Spleen (tissue), 7 donors: ENCODE results near the gene OCLN.

ENCODE experiments used
- CTCF ChIP-seq, 11 experiments: fragments of 200-600 bp in 7 of 11; fragments of 450-650 bp in 4 of 11; sonication (generic) in 4 of 11; IDR thresholded peaks in 8 of 11; conservative IDR thresholded peaks in 3 of 11; 1 replicate in 7 of 11; 2 replicates in 4 of 11; pipeline versions ENCODE4 v1.4.0 to v1.8.0; 2016 to 2021; ENCODE audit warnings: antibody characterized with exemption in 11 of 11, inconsistent platforms in 4 of 11, mild to moderate bottlenecking in 1 of 11
- POLR2A ChIP-seq, 3 donors: fragments of 450-650 bp; IDR thresholded peaks; one replicate each; pipeline ENCODE4 v1.5.1; 2017; ENCODE audit warnings: antibody characterized with exemption in 3 of 3, mild to moderate bottlenecking in 1 of 3
- POLR2AphosphoS5 ChIP-seq, 3 donors: sonication (generic); formaldehyde crosslinking; IDR thresholded peaks; one replicate each; pipeline ENCODE4 v1.5.1; 2017; ENCODE audit warnings: antibody characterized with exemption in 3 of 3
- donor health status: DM: no; HTN: no; CAD: no; lungs with moderate emphysema.
- donor health status: DM: no; HTN: no; CAD: no.
- donor health status: DM: no; HTN: no; CAD: no.

DNA sequence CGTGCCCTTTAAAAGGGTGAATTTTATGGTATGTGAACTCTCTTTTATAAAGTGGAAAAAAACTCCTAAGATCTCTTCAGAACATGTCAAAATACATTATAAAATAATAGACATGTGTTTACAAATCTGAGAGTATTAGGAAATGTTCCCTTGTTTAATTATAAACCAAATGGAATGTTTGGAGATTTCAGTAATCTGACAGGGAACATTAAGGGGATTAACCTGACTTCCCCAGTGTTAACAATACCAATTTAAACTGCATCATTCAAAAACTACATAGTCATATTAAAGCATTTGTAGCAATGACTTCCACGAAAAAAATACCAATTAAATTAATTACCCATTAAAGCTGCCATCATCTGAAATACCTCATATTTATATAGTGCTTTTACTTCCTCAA, 1.6 kb upstream of the OCLN start:
- TF ChIP-seq POLR2A (IDR thresholded peaks at IDR 0.05) (no peak), CTCF (IDR thresholded peaks at IDR 0.05 in 8 of 11, conservative IDR thresholded peaks at IDR 0.05 in 3 of 11) (no peak), POLR2AphosphoS5 (IDR thresholded peaks at IDR 0.05) (no peak)
